ENCODE results near the gene TIA1.

DNA sequence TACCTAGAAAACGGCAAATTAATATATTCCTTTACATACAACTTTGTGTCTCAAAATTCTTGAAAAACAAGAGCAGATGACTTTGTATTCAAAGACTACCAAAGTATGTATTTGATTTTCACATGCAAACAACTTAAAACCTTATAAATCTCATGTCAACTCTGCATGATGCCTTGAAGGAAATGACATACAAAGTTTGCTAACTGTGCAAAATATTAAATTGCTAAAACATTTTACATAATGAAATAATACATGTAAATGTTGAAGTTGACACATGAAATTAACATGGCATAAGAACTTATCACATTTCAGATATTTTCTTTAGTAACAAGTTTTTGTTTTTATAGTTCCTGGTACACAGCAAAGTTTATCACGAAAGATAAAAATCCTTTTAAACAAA lies 36.8 kb downstream of the TIA1 start:
- TF ChIP-seq CTCF (IDR thresholded peaks at IDR 0.05; ENCODE audit: low read length) = no peak
- no peak for TF ChIP-seq EZH2 (optimal IDR thresholded peaks at IDR 0.05; ENCODE audit: low read depth, low read length)

Measured in MM.1S (cell line).